Right atrium auricular region (tissue), 2 donors: ENCODE results near the gene OR6S1. TPM values are rescaled to one million over a fixed set of nuclear protein-coding genes. Genes with fewer than 3 reads are reported as not detected.
"Not testable (repeated sequence)": the region's sequence is repeated elsewhere in the genome, so short reads cannot be mapped to it uniquely, and the experiment has no call there.

ENCODE experiments used
- DNase-seq: peaks from one replicate; pipeline ENCODE4 v3.0.0-alpha.2; 2019; ENCODE audit warnings: low spot score
- H3K27ac ChIP-seq, 2 donors: fragments of 200-600 bp; sonication (generic); 1 replicate in 1 of 2; 2 replicates in 1 of 2; pipeline ENCODE4 v1.5.1; 2016 to 2019
- H3K27me3 ChIP-seq, 2 donors: fragments of 200-600 bp; sonication (generic); one replicate each; pipeline versions ENCODE4 v1.5.1 to v1.6.0; 2017 to 2019
- H3K36me3 ChIP-seq: fragments of 200-600 bp; sonication (generic); one replicate; pipeline ENCODE4 v1.5.1; 2016
- H3K4me1 ChIP-seq, 2 donors: fragments of 200-600 bp; sonication (generic); one replicate each; pipeline versions ENCODE4 v1.5.1 to v1.6.0; 2017 to 2019
- H3K4me3 ChIP-seq, 2 donors: fragments of 200-600 bp; sonication (generic); 1 replicate in 1 of 2; 2 replicates in 1 of 2; pipeline ENCODE4 v1.5.1; 2017 to 2019; ENCODE audit warnings: mild to moderate bottlenecking in 1 of 2, moderate library complexity in 1 of 2
- H3K9me3 ChIP-seq, 2 donors: fragments of 200-600 bp; sonication (generic); one replicate each; pipeline ENCODE4 v1.5.1; 2019
- CTCF ChIP-seq, 2 donors: fragments of 200-600 bp; sonication (generic); IDR thresholded peaks; one replicate each; pipeline ENCODE4 v1.5.1; 2019; ENCODE audit warnings: antibody characterized with exemption in 2 of 2
- total RNA-seq, 2 donors: library from RNA; depleted of rRNA; stranded (reverse); fragments of >200 nt; gene quantifications; one replicate each; pipeline ENCODE4 v1.1.0, GENCODE V29; 2016

OR6S1 gene
- total RNA-seq, 2 donors from 2014 or later = not detected

DNA sequence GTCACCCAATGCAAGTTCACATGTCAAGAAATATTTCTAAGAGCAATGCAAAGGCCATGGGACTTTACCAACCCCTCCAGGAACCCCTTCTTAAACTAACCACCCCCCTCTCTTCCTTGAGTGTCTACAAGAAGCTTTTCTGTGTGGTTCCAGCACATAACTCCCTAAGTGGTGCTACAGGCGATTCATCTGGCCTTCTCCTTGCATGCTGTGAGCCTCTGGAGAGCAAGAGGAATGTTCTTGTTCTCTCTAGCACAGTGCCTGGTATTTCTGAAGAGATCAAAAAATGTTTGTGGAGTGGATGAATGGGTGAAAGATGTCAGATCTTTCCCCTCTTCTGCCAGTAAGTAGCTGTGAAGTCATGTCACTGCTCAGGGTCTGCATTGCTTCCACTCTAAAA lies 44.4 kb downstream of the OR6S1 start:
- no peaks in the 10 kb centered on the region for H3K36me3 ChIP-seq
- no peaks in the 10 kb centered on the region for H3K4me1 ChIP-seq
- no peak for TF ChIP-seq CTCF (IDR thresholded peaks at IDR 0.05)

DNA sequence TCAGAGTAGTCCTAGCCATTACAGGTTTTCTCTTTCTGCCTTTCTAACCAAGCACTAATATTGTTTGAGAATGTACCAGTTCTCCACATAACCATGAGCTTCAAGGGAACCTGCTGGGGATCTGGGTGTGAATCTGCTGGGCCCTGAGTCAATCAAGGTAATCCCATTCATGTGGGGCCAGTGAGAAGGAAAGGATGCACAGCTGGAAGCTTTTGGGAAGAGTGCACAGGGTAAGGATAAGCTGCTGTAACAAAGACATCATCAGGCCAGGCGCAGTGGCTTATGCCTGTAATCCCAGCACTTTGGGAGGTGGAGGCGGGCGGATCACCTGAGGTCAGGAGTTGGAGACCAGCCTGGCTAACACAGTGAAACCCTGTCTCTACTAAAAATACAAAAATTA lies 45.8 kb downstream of the OR6S1 start:
- H3K27me3 ChIP-seq, H3K4me1 ChIP-seq, DNase-seq, H3K9me3 ChIP-seq, H3K36me3 ChIP-seq, H3K27ac ChIP-seq, H3K4me3 ChIP-seq: not testable (repeated sequence)

More for the DNA sequence above, 44.4 kb downstream of the OR6S1 start:
- no peak overlapping the region for H3K4me3 ChIP-seq
- DNase-seq = no peak
- no peak overlapping the region for H3K27ac ChIP-seq
- no peaks in the 10 kb centered on the region for H3K27me3 ChIP-seq
- no peaks in the 10 kb centered on the region for H3K9me3 ChIP-seq

DNA sequence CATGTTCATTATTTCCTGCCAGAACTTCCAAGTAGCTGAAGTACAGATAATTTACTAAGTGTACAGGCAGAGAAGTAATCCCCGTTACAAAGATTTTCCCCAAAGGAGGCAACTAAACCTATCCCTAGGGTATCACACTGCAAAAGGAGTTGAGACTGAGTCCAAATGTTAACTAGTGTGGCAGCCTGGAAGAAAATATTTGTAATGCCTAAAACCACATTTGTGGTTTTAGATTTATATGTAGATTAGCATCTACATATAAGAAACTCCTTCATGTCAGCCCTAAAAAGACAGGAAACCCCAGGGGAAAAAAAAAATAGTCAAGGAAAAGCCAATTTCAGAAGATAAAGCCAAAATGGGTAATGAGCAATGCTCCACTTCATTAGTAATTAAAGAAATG lies 48.9 kb downstream of the OR6S1 start:
- Histone ChIP-seq H3K36me3 (no peaks in the 10 kb centered on the region), H3K9me3 (no peaks in the 10 kb centered on the region), H3K4me1 (no peaks in the 10 kb centered on the region), H3K27me3 (no peaks in the 10 kb centered on the region), H3K27ac (no peak overlapping the region), H3K4me3 (no peak overlapping the region)
- no peak for TF ChIP-seq CTCF (IDR thresholded peaks at IDR 0.05)
- DNase-seq = no peak

- Histone ChIP-seq H3K36me3 (no peaks in the 10 kb centered on the region), H3K4me3 (no peak within 1 kb of the TSS), H3K27ac (no peak within 1 kb of the TSS), H3K9me3 (no peaks in the 10 kb centered on the region), H3K27me3 (no peaks in the 10 kb centered on the region), H3K4me1 (no peaks in the 10 kb centered on the region)
- DNase-seq = no peak
- no peak for TF ChIP-seq CTCF (IDR thresholded peaks at IDR 0.05)
Measured at GRCh38 chr14:20591235-20591634, 50.3 kb downstream of the OR6S1 start, which contains the start of gene RNASE12. RNASE12 (minus strand) TSS chr14:20591376; CDS start chr14:20590723, 653 bp downstream.

Other genes with a start within 250 kb of the OR6S1 start
- 10 to 100 TPM in 1 of 2 donors, 1 to 10 TPM in 1; 6.9 to 11.9 TPM for gene TEP1, start 228.2 kb downstream of the OR6S1 start, total RNA-seq
- under 1 TPM; 0.35 to 0.44 TPM for gene KLHL33, start 205.5 kb downstream of the OR6S1 start, total RNA-seq
- gene OSGEP, start 186.9 kb downstream of the OR6S1 start, total RNA-seq = 10 to 100 TPM; 23.8 to 30.1 TPM
- gene APEX1, start 186.5 kb downstream of the OR6S1 start, total RNA-seq = 10 to 100 TPM; 72.6 to 97.6 TPM
- 10 to 100 TPM in 1 of 2 donors, 1 to 10 TPM in 1; 9.8 to 13.3 TPM for gene PIP4P1, start 180.3 kb downstream of the OR6S1 start, total RNA-seq
- 10 to 100 TPM in 1 of 2 donors, 1 to 10 TPM in 1; 7.4 to 25.2 TPM for gene PNP, start 172.3 kb downstream of the OR6S1 start, total RNA-seq
- not detected for gene RNASE10, start 136.2 kb downstream of the OR6S1 start, total RNA-seq
- not detected for gene RNASE9, start 80.6 kb downstream of the OR6S1 start, total RNA-seq
- gene RNASE11, start 53.7 kb downstream of the OR6S1 start, total RNA-seq = not detected
- not detected for gene RNASE12, start 50.3 kb downstream of the OR6S1 start, total RNA-seq
- gene RNASE4, start 42.9 kb upstream of the OR6S1 start, total RNA-seq = 10 to 100 TPM; 19.5 to 44.4 TPM
- gene ANG, start 47.1 kb upstream of the OR6S1 start, total RNA-seq = 10 to 100 TPM in 1 of 2 donors, 1 to 10 TPM in 1; 4.4 to 14.5 TPM
- gene EDDM3A, start 104.2 kb upstream of the OR6S1 start, total RNA-seq = not detected
- gene EDDM3B, start 126.7 kb upstream of the OR6S1 start, total RNA-seq = not detected
- gene RNASE6, start 139.6 kb upstream of the OR6S1 start, total RNA-seq = 10 to 100 TPM in 1 of 2 donors, 1 to 10 TPM in 1; 6.6 to 10.9 TPM
- gene RNASE1, start 161.2 kb upstream of the OR6S1 start, total RNA-seq = 100 to 1,000 TPM; 230 to 343 TPM
- gene RNASE3, start 249.7 kb upstream of the OR6S1 start, total RNA-seq = under 1 TPM in 1 of 2 donors, not detected in 1; 0.59 TPM